Ishikawa (cell line): Measurements from ENCODE around the gene LAMB4.

Experiments used
- CEBPB ChIP-seq: IDR thresholded peaks from 2 replicates; pipeline ENCODE4 v1.6.1; 2012
- CREB1 ChIP-seq: IDR thresholded peaks from 2 replicates; pipeline ENCODE4 v1.6.1; 2012; ENCODE audit warnings: low read depth
- EGR1 ChIP-seq: IDR thresholded peaks from 2 replicates; pipeline ENCODE4 v1.6.1; 2012
- EP300 ChIP-seq: IDR thresholded peaks from 2 replicates; pipeline ENCODE4 v1.6.1; 2012; ENCODE audit warnings: borderline replicate concordance
- FOXM1 ChIP-seq: IDR thresholded peaks from 2 replicates; pipeline ENCODE4 v1.6.1; 2012; ENCODE audit warnings: low read depth, borderline replicate concordance
- MAX ChIP-seq: IDR thresholded peaks from 2 replicates; pipeline ENCODE4 v1.6.1; 2012
- NFIC ChIP-seq: IDR thresholded peaks from 2 replicates; pipeline ENCODE4 v1.6.1; 2012
- RAD21 ChIP-seq: IDR thresholded peaks from 2 replicates; pipeline ENCODE4 v1.6.1; 2012; ENCODE audit warnings: low read depth
- REST ChIP-seq: IDR thresholded peaks from 2 replicates; pipeline ENCODE4 v1.6.1; 2012; ENCODE audit warnings: low read depth, mild to moderate bottlenecking
- TAF1 ChIP-seq: IDR thresholded peaks from 2 replicates; pipeline ENCODE4 v1.6.1; 2012; ENCODE audit warnings: low read depth, mild to moderate bottlenecking
- TCF12 ChIP-seq: IDR thresholded peaks from 2 replicates; pipeline ENCODE4 v1.6.1; 2012; ENCODE audit warnings: low read depth
- TEAD4 ChIP-seq: IDR thresholded peaks from 2 replicates; pipeline ENCODE4 v1.6.1; 2012
- USF1 ChIP-seq: IDR thresholded peaks from 2 replicates; pipeline ENCODE4 v1.6.1; 2012
- YY1 ChIP-seq: IDR thresholded peaks from 2 replicates; pipeline ENCODE4 v1.6.1; 2012; ENCODE audit warnings: low read depth
- ZBTB7A ChIP-seq: IDR thresholded peaks from 2 replicates; pipeline ENCODE4 v1.6.1; 2012; ENCODE audit warnings: low read depth

LAMB4 gene

GRCh38 chr7:108026647-108027046, 103.5 kb downstream of the LAMB4 start:
- TF ChIP-seq RAD21 (no peak), YY1 (no peak)

- TF ChIP-seq TEAD4 (no peak), TCF12 (no peak), YY1 (no peak), MAX (no peak), FOXM1 (no peak), USF1 (no peak), ZBTB7A (no peak)
Measured at GRCh38 chr7:108026116-108026515, 104.0 kb downstream of the LAMB4 start.

- TF ChIP-seq NFIC: no peak
- TF ChIP-seq EP300: no peak
- TF ChIP-seq MAX: no peak
Measured at GRCh38 chr7:108024538-108024937, 105.6 kb downstream of the LAMB4 start.

- TF ChIP-seq EGR1 (no peak), NFIC (no peak), TCF12 (no peak), TAF1 (no peak), TEAD4 (no peak), FOXM1 (no peak), REST (no peak), CREB1 (no peak), YY1 (no peak), USF1 (no peak), ZBTB7A (no peak), CEBPB (no peak)
Measured at GRCh38 chr7:108020585-108020984, 109.6 kb downstream of the LAMB4 start.

- TF ChIP-seq USF1 (no peak), EP300 (no peak), TEAD4 (no peak)
Measured at GRCh38 chr7:108018668-108019067, 111.5 kb downstream of the LAMB4 start.

GRCh38 chr7:108017776-108018151, 112.4 kb downstream of the LAMB4 start:
- TF ChIP-seq TEAD4 (no peak), ZBTB7A (no peak), EP300 (no peak), MAX (no peak), CREB1 (no peak)

GRCh38 chr7:108016841-108017775, 113.1 kb downstream of the LAMB4 start:
- TF ChIP-seq RAD21 (peak; percentile 48; the same call in 1 of the 2 replicates), EGR1 (no peak)

GRCh38 chr7:108015740-108016139, 114.4 kb downstream of the LAMB4 start:
- no peak for TF ChIP-seq REST
- no peak for TF ChIP-seq FOXM1
- TF ChIP-seq TCF12: no peak
- no peak for TF ChIP-seq MAX
- no peak for TF ChIP-seq YY1
- TF ChIP-seq EGR1: no peak
- TF ChIP-seq CREB1: no peak
- no peak for TF ChIP-seq TAF1
- TF ChIP-seq RAD21: no peak
- no peak for TF ChIP-seq TEAD4
- TF ChIP-seq CEBPB: no peak
- no peak for TF ChIP-seq USF1
